Measurements from ENCODE around the gene EXOC1. TPM values are rescaled to one million over a fixed set of nuclear protein-coding genes. Genes with fewer than 3 reads are reported as not detected.

EXOC1 gene
- polyA plus RNA-seq, 1 experiment: 11.6 TPM

GRCh38 chr4:55941881-55942396 is 88.5 kb downstream of the EXOC1 start:
- CTCF ChIA-PET: interaction anchor here (0.7 kb wide), 1 partner anchor 11 kb away, joined by 3 read pairs; no protein-coding TSS in a partner anchor
- Histone ChIP-seq H3K4me3 (ENCODE audit: low read depth, low read length) (no peak overlapping the region), H3K36me3 (ENCODE audit: control insufficient read depth, insufficient read depth, low read length) (no peaks in the 10 kb centered on the region), H3K27me3 (ENCODE audit: control insufficient read depth, insufficient read depth, low read length) (no peaks in the 10 kb centered on the region)
- TF ChIP-seq CTCF (IDR thresholded peaks at IDR 0.05; ENCODE audit: insufficient read depth, low read depth, low read length): no peak
- POLR2A ChIA-PET: no interaction called here
- no peak for DNase-seq (ENCODE audit: low read depth)

- no peak for TF ChIP-seq CTCF (IDR thresholded peaks at IDR 0.05; ENCODE audit: insufficient read depth, low read depth, low read length)
- ChIA-PET CTCF (interaction anchor here (1.0 to 3.3 kb wide), 12 partner anchors 10 to 359 kb away, joined by 3 to 32 read pairs (median 6); no protein-coding TSS in a partner anchor), POLR2A (no interaction called here)
- Histone ChIP-seq H3K27me3 (ENCODE audit: control insufficient read depth, insufficient read depth, low read length) (no peaks in the 10 kb centered on the region), H3K36me3 (ENCODE audit: control insufficient read depth, insufficient read depth, low read length) (no peaks in the 10 kb centered on the region), H3K4me3 (ENCODE audit: low read depth, low read length) (peak overlapping the region; percentile 75)
- no peak for DNase-seq (ENCODE audit: low read depth)
Observed at GRCh38 chr4:55947254-55947882, 93.9 kb downstream of the EXOC1 start.

GRCh38 chr4:55947912-55948725 is 94.7 kb downstream of the EXOC1 start:
- H3K27me3 ChIP-seq (ENCODE audit: control insufficient read depth, insufficient read depth, low read length): no peaks in the 10 kb centered on the region
- DNase-seq (ENCODE audit: low read depth): peak; percentile 72
- peak overlapping the region; percentile 75 for H3K4me3 ChIP-seq (ENCODE audit: low read depth, low read length)
- no peaks in the 10 kb centered on the region for H3K36me3 ChIP-seq (ENCODE audit: control insufficient read depth, insufficient read depth, low read length)
- POLR2A ChIA-PET: interaction anchor here (1.0 kb wide), 1 partner anchor 16 kb away, joined by 3 read pairs; no protein-coding TSS in a partner anchor
- CTCF ChIA-PET: interaction anchor here (0.6 to 3.3 kb wide), 26 partner anchors 8 to 488 kb away, joined by 3 to 32 read pairs (median 5); partner anchors contain the start of gene PAICS
- no peak for TF ChIP-seq CTCF (IDR thresholded peaks at IDR 0.05; ENCODE audit: insufficient read depth, low read depth, low read length)

- no peaks in the 10 kb centered on the region for H3K27me3 ChIP-seq (ENCODE audit: control insufficient read depth, insufficient read depth, low read length)
- POLR2A ChIA-PET: interaction anchor here (0.6 to 1.0 kb wide), 4 partner anchors 17 to 1328 kb away, joined by 3 to 11 read pairs (median 4); no protein-coding TSS in a partner anchor
- CTCF ChIA-PET: interaction anchor here (0.6 to 3.3 kb wide), 32 partner anchors 8 to 854 kb away, joined by 3 to 32 read pairs (median 4); partner anchors contain the start of gene PAICS
- TF ChIP-seq CTCF (IDR thresholded peaks at IDR 0.05; ENCODE audit: insufficient read depth, low read depth, low read length): peak; percentile 82
- DNase-seq (ENCODE audit: low read depth): peak; percentile 51
- no peaks in the 10 kb centered on the region for H3K36me3 ChIP-seq (ENCODE audit: control insufficient read depth, insufficient read depth, low read length)
- peak within 1 kb of the TSS; percentile 75 for H3K4me3 ChIP-seq (ENCODE audit: low read depth, low read length)
Observed at GRCh38 chr4:55948726-55949481, 95.5 kb downstream of the EXOC1 start, which contains the start of gene CEP135. Gene CEP135, plus strand, starts transcription at chr4:55948945. Its CDS starts 3,186 bp downstream, at chr4:55952131.

Measured in BJ (cell line).